MCF 10A (cell line): ENCODE data around the gene C1orf35. TPM values are rescaled to one million over a fixed set of nuclear protein-coding genes. Genes with fewer than 3 reads are reported as not detected.

Source experiments
- BruUV-seq: library from RNA; stranded (reverse); fragments of 400-500 nt; replicated peaks from 2 replicates; lab custom pipeline; 2021; lab: Mats Ljungman, UMichigan
- CTCF ChIA-PET: fragments of 300-600 bp; sonication (Branson Sonifier 250); formaldehyde crosslinking; extraction: SDS; loops from one replicate; lab custom pipeline; 2021; ENCODE audit warnings: antibody characterized with exemption, inconsistent platforms; lab: Yijun Ruan, JAX
- POLR2A ChIA-PET: fragments of 300-600, 350-650 bp; sonication (Branson Sonifier 250); formaldehyde crosslinking; extraction: SDS; loops from one replicate; lab custom pipeline; 2020; ENCODE audit warnings: antibody characterized with exemption, inconsistent platforms; lab: Yijun Ruan, JAX
- DNase-seq: peaks from one replicate; pipeline ENCODE4 v3.0.0-alpha.2; 2018; ENCODE audit not compliant: unreplicated experiment
- H3K27ac Mint-ChIP-seq: one replicate; pipeline ENCODE4 v1.8.0; 2022; ENCODE audit warnings: mild to moderate bottlenecking, low read depth, mixed read lengths; ENCODE audit not compliant: unreplicated experiment
- H3K27me3 Mint-ChIP-seq: one replicate; pipeline ENCODE4 v1.8.0; 2022; ENCODE audit warnings: mixed read lengths; ENCODE audit not compliant: insufficient read depth, unreplicated experiment
- H3K36me3 Mint-ChIP-seq: one replicate; pipeline ENCODE4 v1.8.0; 2022; ENCODE audit warnings: mild to moderate bottlenecking, moderate library complexity, mixed read lengths; ENCODE audit not compliant: insufficient read depth, unreplicated experiment
- H3K4me1 Mint-ChIP-seq: one replicate; pipeline ENCODE4 v1.8.0; 2022; ENCODE audit warnings: mixed read lengths; ENCODE audit not compliant: insufficient read depth, unreplicated experiment
- H3K4me3 Mint-ChIP-seq: one replicate; pipeline ENCODE4 v1.8.0; 2022; ENCODE audit warnings: mild to moderate bottlenecking, moderate library complexity, mixed read lengths; ENCODE audit not compliant: unreplicated experiment
- H3K9me3 Mint-ChIP-seq: one replicate; pipeline ENCODE4 v1.8.0; 2022; ENCODE audit warnings: mixed read lengths; ENCODE audit not compliant: unreplicated experiment
- intact Hi-C: fragments of 100-400 bp; cut with micrococcal nuclease; formaldehyde crosslinking; loops from 2 replicates; pipeline ENCODE4 v1.14.1; 2022
- microRNA-seq: library from miRNA; unstranded; fragments of <30 nt; microRNA quantifications from one replicate; pipeline ENCODE4 v1.2.0, GENCODE V29; 2022
- total RNA-seq: library from RNA; stranded (reverse); gene quantifications from 2 replicates; pipeline ENCODE4 v1.2.3, GENCODE V29; 2022
- TF ChIP-seq, protein P1 (sequence below): fragments of 200-600 bp; IDR thresholded peaks from one replicate; pipeline ENCODE4 v1.8.0; 2022; ENCODE audit warnings: antibody characterized with exemption, mild to moderate bottlenecking; ENCODE audit not compliant: unreplicated experiment

C1orf35 gene
- total RNA-seq, 1 experiment from 2014 or later: 49.2 TPM

DNA sequence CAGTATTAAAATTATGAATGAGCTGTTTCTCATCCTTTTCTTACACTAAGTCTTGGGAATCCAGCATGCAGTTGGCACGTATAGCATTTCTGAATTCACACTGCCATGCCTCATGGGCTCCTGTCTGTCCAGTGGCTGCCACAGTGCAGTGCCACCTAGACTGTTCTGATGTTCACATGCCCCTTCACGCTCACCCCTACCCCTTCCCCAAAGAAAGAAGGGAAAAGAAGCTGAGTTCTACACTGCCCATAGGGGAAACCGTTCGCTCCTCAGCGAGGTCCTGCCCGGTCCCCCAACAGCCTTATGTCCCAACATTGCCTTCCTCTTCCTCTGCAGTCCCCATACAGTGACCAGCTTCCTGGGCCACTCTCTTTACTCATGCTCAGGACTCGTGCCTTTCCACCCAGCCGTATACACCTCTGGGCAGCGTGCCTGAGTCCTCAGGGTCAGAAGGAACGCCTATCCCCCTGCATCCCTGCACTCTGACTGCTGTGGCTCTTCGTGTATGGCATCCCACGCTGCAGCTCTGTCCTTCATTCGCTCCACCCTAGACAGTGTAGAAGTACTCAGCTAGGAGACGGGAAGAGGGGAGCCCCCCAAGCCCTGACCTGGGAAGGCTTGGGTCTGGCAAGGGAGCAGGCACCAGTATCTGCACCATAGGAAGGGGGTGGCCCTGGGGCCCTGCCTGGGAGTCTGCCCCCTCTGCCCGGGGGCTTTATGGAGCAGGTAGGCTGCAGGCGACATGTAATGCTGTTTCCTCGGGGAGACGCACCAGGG, 44.8 kb downstream of the C1orf35 start:
- no peak for DNase-seq
- TF ChIP-seq, protein P1, sequence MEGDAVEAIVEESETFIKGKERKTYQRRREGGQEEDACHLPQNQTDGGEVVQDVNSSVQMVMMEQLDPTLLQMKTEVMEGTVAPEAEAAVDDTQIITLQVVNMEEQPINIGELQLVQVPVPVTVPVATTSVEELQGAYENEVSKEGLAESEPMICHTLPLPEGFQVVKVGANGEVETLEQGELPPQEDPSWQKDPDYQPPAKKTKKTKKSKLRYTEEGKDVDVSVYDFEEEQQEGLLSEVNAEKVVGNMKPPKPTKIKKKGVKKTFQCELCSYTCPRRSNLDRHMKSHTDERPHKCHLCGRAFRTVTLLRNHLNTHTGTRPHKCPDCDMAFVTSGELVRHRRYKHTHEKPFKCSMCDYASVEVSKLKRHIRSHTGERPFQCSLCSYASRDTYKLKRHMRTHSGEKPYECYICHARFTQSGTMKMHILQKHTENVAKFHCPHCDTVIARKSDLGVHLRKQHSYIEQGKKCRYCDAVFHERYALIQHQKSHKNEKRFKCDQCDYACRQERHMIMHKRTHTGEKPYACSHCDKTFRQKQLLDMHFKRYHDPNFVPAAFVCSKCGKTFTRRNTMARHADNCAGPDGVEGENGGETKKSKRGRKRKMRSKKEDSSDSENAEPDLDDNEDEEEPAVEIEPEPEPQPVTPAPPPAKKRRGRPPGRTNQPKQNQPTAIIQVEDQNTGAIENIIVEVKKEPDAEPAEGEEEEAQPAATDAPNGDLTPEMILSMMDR: no peak
- no peaks in the 10 kb centered on the region for H3K4me1 Mint-ChIP-seq
- H3K9me3 Mint-ChIP-seq: no peaks in the 10 kb centered on the region
- no peak overlapping the region for H3K4me3 Mint-ChIP-seq
- peaks cover 6% of the 10 kb centered on the region for H3K36me3 Mint-ChIP-seq
- H3K27ac Mint-ChIP-seq: no peak overlapping the region
- no TSS peak for BruUV-seq
- ChIA-PET POLR2A (interaction anchor here (0.7 to 3.3 kb wide), 3 partner anchors 13 to 25 kb away, joined by 3 to 16 read pairs (median 3); partner anchors contain the start of gene ARF1), CTCF (interaction anchor here (0.9 to 1.2 kb wide), 3 partner anchors 14 to 59 kb away, joined by 3 to 4 read pairs (median 3); no protein-coding TSS in a partner anchor)
- intact Hi-C loops: no loop called here
- H3K27me3 Mint-ChIP-seq: peaks cover 44% of the 10 kb centered on the region

Small RNA genes within 50 kb of the gene (microRNA-seq; reads per million reads assigned to microRNA genes)
- 8.2 reads per million, percentile 44 among the genes with 10 or more reads in this experiment for gene MIR3620

Other genes starting within 250 kb of the C1orf35 start
- gene WNT9A, start 155.4 kb downstream of the C1orf35 start, total RNA-seq: 2.6 and 6.6 TPM in 2 replicates
- 0.10 TPM in 1 of 2 replicates, not detected in the other for gene WNT3A, start 96.3 kb downstream of the C1orf35 start, total RNA-seq
- 870 and 1,140 TPM in 2 replicates for gene ARF1, start 20.6 kb downstream of the C1orf35 start, total RNA-seq
- gene MRPL55, start 6.0 kb upstream of the C1orf35 start, total RNA-seq: 85.4 and 111 TPM in 2 replicates
- gene GUK1, start 37.0 kb upstream of the C1orf35 start, total RNA-seq: 495 and 510 TPM in 2 replicates
- gene GJC2, start 46.6 kb upstream of the C1orf35 start, total RNA-seq: 9.0 and 18.5 TPM in 2 replicates
- gene IBA57, start 62.5 kb upstream of the C1orf35 start, total RNA-seq: 12.0 and 16.5 TPM in 2 replicates
- 22.6 and 29.6 TPM in 2 replicates for gene OBSCN, start 104.7 kb upstream of the C1orf35 start, total RNA-seq